GM12878 (cell line): Measurements from ENCODE around the gene APOO. TPM values are rescaled to one million over a fixed set of nuclear protein-coding genes. Genes with fewer than 3 reads are reported as not detected.

ENCODE experiments used
- ATAC-seq: fragments of 200-7000 bp; cut with Tn5 transposase; 3 replicates; pipeline ENCODE4 v1.9.1; 2020; ENCODE audit warnings: mild to moderate bottlenecking, moderate library complexity
- BruUV-seq: library from RNA; stranded (reverse); fragments of 400-500 nt; replicated peaks from 2 replicates; lab custom pipeline; 2021; lab: Mats Ljungman, UMichigan
- CTCF ChIA-PET: fragments of 300-600 bp; sonication (Branson Sonifier 250); formaldehyde crosslinking; extraction: SDS; loops from one replicate; lab custom pipeline; 2021; ENCODE audit warnings: inconsistent platforms; lab: Yijun Ruan, JAX
- POLR2A ChIA-PET: fragments of 350-600 bp; formaldehyde crosslinking; extraction: SDS; loops from one replicate; lab custom pipeline; 2021; ENCODE audit warnings: inconsistent platforms; lab: Charles Lee
- RAD21 ChIA-PET: fragments of 300-600 bp; sonication (Branson Sonifier 250); formaldehyde crosslinking; loops from one replicate; lab custom pipeline; 2023; ENCODE audit warnings: antibody characterized with exemption; ENCODE audit not compliant: unreplicated experiment; lab: Charles Lee
- SMC1A ChIA-PET: fragments of 300-600 bp; sonication (Branson Sonifier 250); formaldehyde crosslinking; loops from one replicate; lab custom pipeline; 2023; ENCODE audit not compliant: unreplicated experiment, uncharacterized antibody; lab: Charles Lee
- DNase-seq: peaks from one replicate; pipeline ENCODE4 v3.0.0-alpha.2; 2011; ENCODE audit warnings: low read depth, low spot score
- FAIRE-seq: peaks from 3 replicates; lab custom pipeline; 2011; peaks lifted over from hg19 to GRCh38; lab: Jason Lieb, UNC
- H2AFZ ChIP-seq: 2 replicates; pipeline ENCODE4 v1.6.0; 2011; ENCODE audit warnings: low read depth, low read length, control low read depth; ENCODE audit not compliant: control insufficient read depth
- H3K27ac ChIP-seq: 2 replicates; pipeline ENCODE4 v1.5.1; 2011; ENCODE audit warnings: control low read depth; ENCODE audit not compliant: control insufficient read depth, insufficient read depth
- H3K27me3 ChIP-seq, 2 experiments: replicated peaks in 1 of 2; 2 replicates each; pipeline versions ENCODE4 v1.6.0 to v1.6.1; 2011; ENCODE audit warnings: low read length in 1 of 2; ENCODE audit not compliant: control insufficient read depth in 2 of 2, insufficient read depth in 2 of 2
- H3K36me3 ChIP-seq, 2 experiments: 2 replicates each; pipeline ENCODE4 v1.5.1; 2011; ENCODE audit warnings: low read length in 1 of 2; ENCODE audit not compliant: control insufficient read depth in 2 of 2, insufficient read depth in 2 of 2
- H3K4me1 ChIP-seq: 2 replicates; pipeline ENCODE4 v1.6.1; 2011; ENCODE audit warnings: mild to moderate bottlenecking, low read length, moderate library complexity, mixed read lengths; ENCODE audit not compliant: control insufficient read depth, insufficient read depth
- H3K4me2 ChIP-seq: 2 replicates; pipeline ENCODE4 v1.6.0; 2011; ENCODE audit warnings: control low read depth; ENCODE audit not compliant: control insufficient read depth, insufficient read depth
- H3K4me3 ChIP-seq: fragments of 200-600 bp; sonication (generic); 2 replicates; pipeline ENCODE4 v1.5.1; 2016
- H3K79me2 ChIP-seq: 2 replicates; pipeline ENCODE4 v1.6.0; 2011; ENCODE audit warnings: low read length; ENCODE audit not compliant: control insufficient read depth, insufficient read depth
- H3K9ac ChIP-seq: 2 replicates; pipeline ENCODE4 v1.8.0; 2011; ENCODE audit warnings: low read length, control low read depth, mixed read lengths; ENCODE audit not compliant: control insufficient read depth, insufficient read depth
- H3K9me3 ChIP-seq: replicated peaks from 3 replicates; pipeline ENCODE4 v1.5.1; 2011; ENCODE audit warnings: mild to moderate bottlenecking, low read length; ENCODE audit not compliant: control insufficient read depth, insufficient read depth
- H4K20me1 ChIP-seq: 2 replicates; pipeline ENCODE4 v1.6.0; 2011; ENCODE audit not compliant: control insufficient read depth, insufficient read depth
- CBX5 ChIP-seq: sonication (generic); IDR thresholded peaks from 2 replicates; pipeline ENCODE4 v1.6.1; 2016; ENCODE audit warnings: low read depth, moderate library complexity, mild to moderate bottlenecking, inconsistent platforms
- ESRRA ChIP-seq: IDR thresholded peaks from 2 replicates; pipeline ENCODE4 v1.6.1; 2012; ENCODE audit warnings: mild to moderate bottlenecking, low read length, improper control_type of control experiment
- SPI1 ChIP-seq: IDR thresholded peaks from 2 replicates; pipeline ENCODE4 v1.6.1; 2011; ENCODE audit warnings: low read depth, mild to moderate bottlenecking, low read length, moderate library complexity, borderline replicate concordance; ENCODE audit not compliant: insufficient read depth
- SRF ChIP-seq, 2 experiments: IDR thresholded peaks; 2 replicates each; pipeline ENCODE4 v1.6.1; 2011; ENCODE audit warnings: low read depth in 2 of 2, low read length in 2 of 2, mild to moderate bottlenecking in 1 of 2, moderate library complexity in 1 of 2
- TCF3 ChIP-seq: IDR thresholded peaks from 2 replicates; pipeline ENCODE4 v1.6.1; 2012; ENCODE audit warnings: low read depth, mild to moderate bottlenecking, low read length, borderline replicate concordance; ENCODE audit not compliant: insufficient read depth
- WGBS: methylation state at CpG from one replicate; pipeline ENCODE4 v1.1.6; 2016; ENCODE audit warnings: low lambda C conversion rate; ENCODE audit not compliant: insufficient replicate concordance, insufficient coverage; ENCODE audit errors: missing lambda C conversion rate; 5-methylcytosine and 5-hydroxymethylcytosine counted together
- in situ Hi-C: fragments of 300-500 bp; cut with MboI; formaldehyde crosslinking; loops from 9 replicates; pipeline ENCODE4 v1.14.3; 2018; ENCODE audit warnings: mixed read lengths
- intact Hi-C: fragments of 100-400 bp; cut with micrococcal nuclease; formaldehyde crosslinking; loops from one replicate; pipeline ENCODE4 v1.14.2; 2022; ENCODE audit not compliant: unreplicated experiment
- polyA plus RNA-seq, 11 experiments: library from polyadenylated mRNA; depleted of rRNA in 4 of 11; unstranded in 6 of 11; stranded (reverse) in 5 of 11; fragments of >200 nt; fragmentation: Nextera tagmentation in 4 of 11; fragmentation: Illumina TruSeq in 1 of 11; extraction: Ambion mirVana in 4 of 11; extraction: Trizol in 1 of 11; gene quantifications; 1 replicate in 1 of 11; 2 replicates in 10 of 11; pipeline versions ENCODE4 v1.2.1 to v1.2.3, GENCODE V29; 2011 to 2016; ENCODE audit warnings: inconsistent platforms in 2 of 11, missing spikeins in 2 of 11, low read depth in 1 of 11
- total RNA-seq, 4 experiments: library from RNA; depleted of rRNA in 3 of 4; stranded (reverse); fragments of >200 nt in 3 of 4; fragmentation: Illumina TruSeq in 1 of 4; extraction: Trizol in 1 of 4; gene quantifications; 2 replicates each; pipeline versions ENCODE4 v1.2.1 to v1.2.3, GENCODE V29; 2013 to 2021
- TF ChIP-seq, protein P1 (sequence below): fragments of 450-650 bp; IDR thresholded peaks from 2 replicates; pipeline ENCODE4 v1.6.1; 2017; ENCODE audit warnings: low read depth, mild to moderate bottlenecking, moderate library complexity
- TF ChIP-seq, protein P2 (sequence below): fragments of 450-650 bp; formaldehyde crosslinking; IDR thresholded peaks from 2 replicates; pipeline ENCODE4 v1.4.0; 2020; ENCODE audit warnings: mild to moderate bottlenecking, moderate library complexity

The APOO gene
- total and polyA plus RNA-seq, 10 of the 15 experiments (the other 5 are each of a cell fraction or from before 2014, with no cell fraction given), result 20.7 to 68.7 (median 35.5) TPM

DNA sequence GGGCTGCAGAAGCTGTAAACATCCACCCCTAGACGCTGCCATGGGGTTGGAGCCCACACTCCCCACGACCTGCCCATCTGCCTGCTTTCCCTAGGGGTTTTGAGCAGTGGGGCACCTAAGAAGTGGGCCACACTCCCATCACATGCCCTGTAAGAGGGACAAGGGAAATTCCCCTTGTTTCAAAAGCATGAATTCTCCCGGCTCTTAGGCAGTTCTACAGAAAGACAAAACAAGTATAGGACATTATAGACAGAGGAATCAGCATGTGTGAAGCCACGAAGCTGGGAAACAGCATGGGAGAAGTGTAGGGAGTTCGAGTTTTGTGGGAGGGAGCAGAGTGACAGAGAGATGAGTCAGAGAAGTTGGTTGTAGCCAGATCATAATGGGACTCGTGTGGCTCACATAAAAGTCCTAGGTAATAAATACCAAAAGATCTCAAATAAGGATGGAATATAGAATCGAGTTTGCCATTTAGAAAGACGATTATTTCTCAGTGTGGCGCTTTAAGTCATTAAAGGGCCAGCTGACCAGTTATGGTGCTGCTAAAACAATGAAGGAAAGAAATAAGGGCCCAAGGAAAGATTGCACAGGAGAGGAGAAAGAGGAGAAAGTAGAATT is 23.9 kb downstream of the APOO start:
- no peak for TF ChIP-seq TCF3
- TF ChIP-seq SRF (IDR thresholded peaks at IDR 0.05; ENCODE audit: low read depth in 2 of 2, low read length in 2 of 2), result no peak
- TF ChIP-seq, protein P1, sequence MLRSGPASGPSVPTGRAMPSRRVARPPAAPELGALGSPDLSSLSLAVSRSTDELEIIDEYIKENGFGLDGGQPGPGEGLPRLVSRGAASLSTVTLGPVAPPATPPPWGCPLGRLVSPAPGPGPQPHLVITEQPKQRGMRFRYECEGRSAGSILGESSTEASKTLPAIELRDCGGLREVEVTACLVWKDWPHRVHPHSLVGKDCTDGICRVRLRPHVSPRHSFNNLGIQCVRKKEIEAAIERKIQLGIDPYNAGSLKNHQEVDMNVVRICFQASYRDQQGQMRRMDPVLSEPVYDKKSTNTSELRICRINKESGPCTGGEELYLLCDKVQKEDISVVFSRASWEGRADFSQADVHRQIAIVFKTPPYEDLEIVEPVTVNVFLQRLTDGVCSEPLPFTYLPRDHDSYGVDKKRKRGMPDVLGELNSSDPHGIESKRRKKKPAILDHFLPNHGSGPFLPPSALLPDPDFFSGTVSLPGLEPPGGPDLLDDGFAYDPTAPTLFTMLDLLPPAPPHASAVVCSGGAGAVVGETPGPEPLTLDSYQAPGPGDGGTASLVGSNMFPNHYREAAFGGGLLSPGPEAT, result no peak
- TF ChIP-seq ESRRA, result no peak
- TF ChIP-seq CBX5, result no peak
- TF ChIP-seq, protein P2, sequence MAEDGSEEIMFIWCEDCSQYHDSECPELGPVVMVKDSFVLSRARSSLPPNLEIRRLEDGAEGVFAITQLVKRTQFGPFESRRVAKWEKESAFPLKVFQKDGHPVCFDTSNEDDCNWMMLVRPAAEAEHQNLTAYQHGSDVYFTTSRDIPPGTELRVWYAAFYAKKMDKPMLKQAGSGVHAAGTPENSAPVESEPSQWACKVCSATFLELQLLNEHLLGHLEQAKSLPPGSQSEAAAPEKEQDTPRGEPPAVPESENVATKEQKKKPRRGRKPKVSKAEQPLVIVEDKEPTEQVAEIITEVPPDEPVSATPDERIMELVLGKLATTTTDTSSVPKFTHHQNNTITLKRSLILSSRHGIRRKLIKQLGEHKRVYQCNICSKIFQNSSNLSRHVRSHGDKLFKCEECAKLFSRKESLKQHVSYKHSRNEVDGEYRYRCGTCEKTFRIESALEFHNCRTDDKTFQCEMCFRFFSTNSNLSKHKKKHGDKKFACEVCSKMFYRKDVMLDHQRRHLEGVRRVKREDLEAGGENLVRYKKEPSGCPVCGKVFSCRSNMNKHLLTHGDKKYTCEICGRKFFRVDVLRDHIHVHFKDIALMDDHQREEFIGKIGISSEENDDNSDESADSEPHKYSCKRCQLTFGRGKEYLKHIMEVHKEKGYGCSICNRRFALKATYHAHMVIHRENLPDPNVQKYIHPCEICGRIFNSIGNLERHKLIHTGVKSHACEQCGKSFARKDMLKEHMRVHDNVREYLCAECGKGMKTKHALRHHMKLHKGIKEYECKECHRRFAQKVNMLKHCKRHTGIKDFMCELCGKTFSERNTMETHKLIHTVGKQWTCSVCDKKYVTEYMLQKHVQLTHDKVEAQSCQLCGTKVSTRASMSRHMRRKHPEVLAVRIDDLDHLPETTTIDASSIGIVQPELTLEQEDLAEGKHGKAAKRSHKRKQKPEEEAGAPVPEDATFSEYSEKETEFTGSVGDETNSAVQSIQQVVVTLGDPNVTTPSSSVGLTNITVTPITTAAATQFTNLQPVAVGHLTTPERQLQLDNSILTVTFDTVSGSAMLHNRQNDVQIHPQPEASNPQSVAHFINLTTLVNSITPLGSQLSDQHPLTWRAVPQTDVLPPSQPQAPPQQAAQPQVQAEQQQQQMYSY (CRISPR knock-in tag), result no peak
- no peak for TF ChIP-seq SPI1
- TF ChIP-seq, all 136 proteins: peak for 0
- H3K4me2 ChIP-seq, result no peak overlapping the region
- in situ Hi-C loops (no loop called here), intact Hi-C loops (no loop called here)
- H4K20me1 ChIP-seq, result no peaks in the 10 kb centered on the region
- 41% methylated on average over 9 of the region's 9 CpGs for WGBS
- H3K27ac ChIP-seq, result no peak overlapping the region
- FAIRE-seq, result no peak
- H3K36me3 ChIP-seq, result no peaks in the 10 kb centered on the region
- CTCF ChIA-PET, result interaction anchor here (1.1 kb wide), 1 partner anchor 17 kb away, joined by 4 read pairs; no protein-coding TSS in a partner anchor
- no peak overlapping the region for H3K4me3 ChIP-seq
- H3K9me3 ChIP-seq, result no peaks in the 10 kb centered on the region; the same call in 2 of the 3 replicates
- no peak for DNase-seq
- POLR2A ChIA-PET, result interaction anchor here (0.5 to 0.6 kb wide), 2 partner anchors 12 to 16 kb away, joined by 3 to 4 read pairs; no protein-coding TSS in a partner anchor
- SMC1A ChIA-PET, result no interaction called here
- RAD21 ChIA-PET, result no interaction called here
- H3K4me1 ChIP-seq, result no peaks in the 10 kb centered on the region
- no peak overlapping the region for H3K9ac ChIP-seq
- no TSS peak for BruUV-seq
- no peak overlapping the region for H2AFZ ChIP-seq
- H3K27me3 ChIP-seq, result no peaks in the 10 kb centered on the region
- no peaks in the 10 kb centered on the region for H3K79me2 ChIP-seq
- ATAC-seq, result peak; percentile 40
